ENCODE data around the gene NLRC5.

NLRC5 gene

DNA sequence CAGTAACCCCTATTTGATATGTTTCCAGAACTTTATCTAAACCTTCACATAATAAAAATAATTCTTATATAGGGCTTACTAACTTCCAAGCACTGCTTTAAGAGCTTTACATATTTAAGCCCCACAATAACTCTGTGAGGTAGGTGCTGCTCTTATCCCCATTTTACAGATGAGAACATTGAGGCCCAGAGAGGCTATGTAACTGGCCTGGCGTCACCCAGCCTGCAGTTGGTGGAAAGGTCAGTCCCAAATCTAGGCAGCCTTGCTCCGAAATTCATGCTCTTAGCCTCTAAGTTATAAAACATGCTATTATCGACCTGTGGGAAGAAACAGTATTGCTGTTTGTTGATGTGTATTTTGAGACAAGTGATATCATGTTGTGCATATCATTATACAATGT, 9.0 kb downstream of the NLRC5 start:
- no peak for TF ChIP-seq CTCF (conservative IDR thresholded peaks at IDR 0.05; ENCODE audit: low read depth)
- no peak for DNase-seq (ENCODE audit: low spot score)
- ChIA-PET CTCF (interaction anchor here (0.6 kb wide), 1 partner anchor 63 kb away, joined by 4 read pairs; no protein-coding TSS in a partner anchor), POLR2A (ENCODE audit: low non-redundant PET) (no interaction called here)
- H3K27ac ChIP-seq = no peak overlapping the region

DNA sequence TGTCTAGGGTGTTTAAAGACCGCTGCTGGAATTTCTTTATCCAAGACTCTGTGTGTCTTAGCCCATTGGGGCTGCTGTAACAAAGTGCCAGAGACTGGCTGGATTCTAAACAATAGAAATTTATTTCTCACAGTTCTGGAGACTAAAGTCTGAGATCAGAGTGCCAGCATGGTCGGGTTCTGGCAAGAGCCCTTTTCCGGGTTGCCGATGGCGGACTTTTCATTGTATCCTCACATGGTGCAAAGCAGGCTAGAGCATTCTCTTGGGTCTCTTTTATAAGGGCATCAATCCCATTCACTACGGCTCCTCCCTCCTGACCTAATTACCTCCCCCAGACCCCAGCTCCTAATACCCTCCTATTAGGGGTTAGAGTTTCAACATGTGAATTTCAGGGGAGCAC, 9.5 kb downstream of the NLRC5 start:
- CTCF ChIA-PET = no interaction called here
- POLR2A ChIA-PET (ENCODE audit: low non-redundant PET) = no interaction called here
- no peak for DNase-seq (ENCODE audit: low spot score)
- no peak for TF ChIP-seq CTCF (conservative IDR thresholded peaks at IDR 0.05; ENCODE audit: low read depth)
- H3K27ac ChIP-seq = no peak overlapping the region

GRCh38 chr16:56999409-57000270, 10.3 kb downstream of the NLRC5 start:
- ChIA-PET CTCF (interaction anchor here (0.6 kb wide), 2 partner anchors 36 to 151 kb away, joined by 4 read pairs; no protein-coding TSS in a partner anchor), POLR2A (ENCODE audit: low non-redundant PET) (no interaction called here)
- peak overlapping the region; percentile 51 for H3K27ac ChIP-seq
- DNase-seq (ENCODE audit: low spot score) = no peak
- no peak for TF ChIP-seq CTCF (conservative IDR thresholded peaks at IDR 0.05; ENCODE audit: low read depth)

DNA sequence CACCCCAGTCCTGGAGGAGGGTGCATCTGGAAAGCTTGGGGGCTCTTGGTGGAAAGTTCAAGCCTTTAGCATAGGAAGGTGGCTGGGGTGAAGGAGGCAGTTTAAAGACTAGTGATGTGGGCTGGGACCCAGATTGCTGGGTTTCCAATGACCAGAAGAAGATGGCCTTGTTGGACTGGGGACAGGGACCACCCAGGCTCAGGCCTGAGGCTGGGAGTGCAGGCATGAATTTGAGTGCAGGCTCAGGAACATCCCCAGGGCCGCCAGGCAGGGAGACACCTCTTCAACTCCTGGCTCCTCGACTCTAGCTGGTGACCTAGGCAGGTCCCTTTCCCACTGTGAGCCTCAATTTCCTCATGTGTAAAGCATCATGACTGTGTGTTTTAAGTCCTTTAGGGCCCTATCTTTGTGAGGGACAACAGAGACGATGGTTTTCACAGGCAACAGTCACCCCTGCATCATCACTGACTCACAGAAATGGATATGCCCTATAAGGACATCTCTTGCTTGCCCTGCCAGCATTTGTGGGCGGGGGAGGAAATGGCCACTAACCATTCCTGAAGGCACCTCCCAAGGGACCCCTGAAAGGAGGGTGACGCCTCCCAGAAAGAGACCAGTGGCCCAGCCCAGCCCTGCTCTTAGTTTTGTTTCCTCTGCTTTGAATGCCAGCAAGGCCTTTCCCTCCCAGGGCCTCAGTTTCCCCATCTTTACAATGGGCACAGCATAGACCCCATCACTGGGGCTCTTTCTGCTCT, 11.1 kb downstream of the NLRC5 start:
- peak; percentile 80 for DNase-seq (ENCODE audit: low spot score)
- TF ChIP-seq CTCF (conservative IDR thresholded peaks at IDR 0.05; ENCODE audit: low read depth) = no peak
- CTCF ChIA-PET = interaction anchor here (0.6 kb wide), 2 partner anchors 36 to 150 kb away, joined by 4 read pairs; no protein-coding TSS in a partner anchor
- H3K27ac ChIP-seq = peak overlapping the region; percentile 51
- POLR2A ChIA-PET (ENCODE audit: low non-redundant PET) = no interaction called here

GRCh38 chr16:57001026-57001679, 11.8 kb downstream of the NLRC5 start:
- ChIA-PET POLR2A (ENCODE audit: low non-redundant PET) (no interaction called here), CTCF (no interaction called here)
- no peak for DNase-seq (ENCODE audit: low spot score)
- no peak for TF ChIP-seq CTCF (conservative IDR thresholded peaks at IDR 0.05; ENCODE audit: low read depth)
- H3K27ac ChIP-seq = peak overlapping the region; percentile 51
